Measurements from ENCODE around the gene TFF1.

DNA sequence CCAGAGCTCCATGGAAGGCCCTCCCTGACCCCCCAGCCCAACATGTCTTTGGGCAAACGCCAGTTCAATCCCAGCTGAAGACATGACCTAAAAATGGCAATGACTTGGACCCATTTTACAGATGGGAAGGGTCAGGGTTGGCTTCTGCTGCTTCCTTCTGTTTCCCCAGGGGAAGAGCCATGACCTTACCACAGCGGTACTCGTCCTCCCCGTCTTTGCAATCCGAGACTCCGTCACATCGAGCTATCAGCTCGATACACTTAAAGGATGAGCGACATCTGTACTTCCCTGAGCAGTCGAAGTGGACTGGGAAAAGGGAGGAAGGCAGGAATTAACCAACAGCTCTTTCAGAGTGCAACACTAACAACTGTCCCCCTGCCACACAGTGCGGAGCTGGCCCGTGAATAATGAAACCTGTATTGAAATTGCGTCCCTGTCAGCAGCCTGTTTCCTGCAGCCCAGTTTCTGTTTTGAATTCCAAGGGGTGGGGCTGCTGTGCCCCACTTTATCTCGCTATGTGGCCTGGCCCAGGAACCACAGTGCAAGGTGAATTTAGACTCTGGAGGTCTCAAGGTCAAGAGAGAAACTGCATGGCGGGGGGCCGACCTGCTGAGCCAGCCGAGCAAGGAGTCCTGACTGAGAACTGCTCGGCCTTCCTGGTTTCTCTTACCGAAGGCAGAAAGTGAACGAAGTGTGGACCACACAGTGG, 22.6 kb upstream of the TFF1 start:
- TF ChIP-seq, protein P1, sequence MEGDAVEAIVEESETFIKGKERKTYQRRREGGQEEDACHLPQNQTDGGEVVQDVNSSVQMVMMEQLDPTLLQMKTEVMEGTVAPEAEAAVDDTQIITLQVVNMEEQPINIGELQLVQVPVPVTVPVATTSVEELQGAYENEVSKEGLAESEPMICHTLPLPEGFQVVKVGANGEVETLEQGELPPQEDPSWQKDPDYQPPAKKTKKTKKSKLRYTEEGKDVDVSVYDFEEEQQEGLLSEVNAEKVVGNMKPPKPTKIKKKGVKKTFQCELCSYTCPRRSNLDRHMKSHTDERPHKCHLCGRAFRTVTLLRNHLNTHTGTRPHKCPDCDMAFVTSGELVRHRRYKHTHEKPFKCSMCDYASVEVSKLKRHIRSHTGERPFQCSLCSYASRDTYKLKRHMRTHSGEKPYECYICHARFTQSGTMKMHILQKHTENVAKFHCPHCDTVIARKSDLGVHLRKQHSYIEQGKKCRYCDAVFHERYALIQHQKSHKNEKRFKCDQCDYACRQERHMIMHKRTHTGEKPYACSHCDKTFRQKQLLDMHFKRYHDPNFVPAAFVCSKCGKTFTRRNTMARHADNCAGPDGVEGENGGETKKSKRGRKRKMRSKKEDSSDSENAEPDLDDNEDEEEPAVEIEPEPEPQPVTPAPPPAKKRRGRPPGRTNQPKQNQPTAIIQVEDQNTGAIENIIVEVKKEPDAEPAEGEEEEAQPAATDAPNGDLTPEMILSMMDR (IDR thresholded peaks at IDR 0.05; ENCODE audit: low read depth, low read length) = no peak
- no peak for TF ChIP-seq EZH2phosphoT487 (IDR thresholded peaks at IDR 0.05; ENCODE audit: low read depth)

Measured in OCI-LY3 (cell line).